ENCODE measurements around the gene RTL10.

DNA sequence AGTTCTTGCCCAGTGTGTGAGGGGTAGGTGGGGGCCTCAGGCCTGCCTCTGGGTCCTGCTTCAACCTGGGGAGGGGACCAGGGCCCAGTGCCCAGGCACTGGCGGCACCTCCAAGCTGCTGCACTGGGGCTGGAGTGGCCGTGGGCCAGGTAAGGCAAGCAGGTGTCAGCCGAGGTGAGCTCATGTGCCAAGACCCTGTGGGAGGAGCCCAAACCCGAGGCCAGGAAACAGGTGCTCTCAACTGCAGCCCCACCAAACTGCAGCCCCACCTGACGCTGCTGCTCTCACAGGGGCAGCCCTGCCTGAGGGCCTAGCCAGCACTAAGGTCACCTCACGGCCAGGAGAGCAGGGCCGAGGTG, 18.1 kb upstream of the RTL10 start:
- TF ChIP-seq, protein P1, sequence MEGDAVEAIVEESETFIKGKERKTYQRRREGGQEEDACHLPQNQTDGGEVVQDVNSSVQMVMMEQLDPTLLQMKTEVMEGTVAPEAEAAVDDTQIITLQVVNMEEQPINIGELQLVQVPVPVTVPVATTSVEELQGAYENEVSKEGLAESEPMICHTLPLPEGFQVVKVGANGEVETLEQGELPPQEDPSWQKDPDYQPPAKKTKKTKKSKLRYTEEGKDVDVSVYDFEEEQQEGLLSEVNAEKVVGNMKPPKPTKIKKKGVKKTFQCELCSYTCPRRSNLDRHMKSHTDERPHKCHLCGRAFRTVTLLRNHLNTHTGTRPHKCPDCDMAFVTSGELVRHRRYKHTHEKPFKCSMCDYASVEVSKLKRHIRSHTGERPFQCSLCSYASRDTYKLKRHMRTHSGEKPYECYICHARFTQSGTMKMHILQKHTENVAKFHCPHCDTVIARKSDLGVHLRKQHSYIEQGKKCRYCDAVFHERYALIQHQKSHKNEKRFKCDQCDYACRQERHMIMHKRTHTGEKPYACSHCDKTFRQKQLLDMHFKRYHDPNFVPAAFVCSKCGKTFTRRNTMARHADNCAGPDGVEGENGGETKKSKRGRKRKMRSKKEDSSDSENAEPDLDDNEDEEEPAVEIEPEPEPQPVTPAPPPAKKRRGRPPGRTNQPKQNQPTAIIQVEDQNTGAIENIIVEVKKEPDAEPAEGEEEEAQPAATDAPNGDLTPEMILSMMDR (IDR thresholded peaks at IDR 0.05; ENCODE audit: low read length) = no peak
- TF ChIP-seq EZH2 (optimal IDR thresholded peaks at IDR 0.05; ENCODE audit: low read depth, low read length) = no peak
- no peak for TF ChIP-seq EZH2phosphoT487 (IDR thresholded peaks at IDR 0.05; ENCODE audit: low read length)

Measured in MM.1S (cell line).